ENCODE measurements around the gene CCDC175.

Gene CCDC175

GRCh38 chr14:59534361-59534987, 42.1 kb downstream of the CCDC175 start:
- TF ChIP-seq REST (IDR thresholded peaks at IDR 0.05; ENCODE audit: insufficient read depth in 1 of 2, low read depth in 2 of 2, low read length in 2 of 2), result no peak
- no peak for TF ChIP-seq FOXP2 (optimal IDR thresholded peaks at IDR 0.05; ENCODE audit: borderline replicate concordance, extremely low read depth, extremely low read length, insufficient read depth)
- TF ChIP-seq POLR2AphosphoS5 (IDR thresholded peaks at IDR 0.05; ENCODE audit: low read depth, low read length), result no peak
- no peak for TF ChIP-seq SIN3A (IDR thresholded peaks at IDR 0.05; ENCODE audit: borderline replicate concordance, insufficient read depth, low read length)
- TF ChIP-seq TAF1 (IDR thresholded peaks at IDR 0.05; ENCODE audit: borderline replicate concordance, insufficient read depth, low read length), result no peak

- TF ChIP-seq TAF1 (IDR thresholded peaks at IDR 0.05; ENCODE audit: borderline replicate concordance, insufficient read depth, low read length), result no peak
- no peak for TF ChIP-seq REST (IDR thresholded peaks at IDR 0.05; ENCODE audit: insufficient read depth in 1 of 2, low read depth in 2 of 2, low read length in 2 of 2)
Measured at GRCh38 chr14:59532419-59532818, 44.2 kb downstream of the CCDC175 start.

- no peak for TF ChIP-seq SIN3A (IDR thresholded peaks at IDR 0.05; ENCODE audit: borderline replicate concordance, insufficient read depth, low read length)
- TF ChIP-seq REST (IDR thresholded peaks at IDR 0.05; ENCODE audit: insufficient read depth in 1 of 2, low read depth in 2 of 2, low read length in 2 of 2), result no peak
- no peak for TF ChIP-seq TAF1 (IDR thresholded peaks at IDR 0.05; ENCODE audit: borderline replicate concordance, insufficient read depth, low read length)
Measured at GRCh38 chr14:59530349-59530748, 46.3 kb downstream of the CCDC175 start.

GRCh38 chr14:59529189-59529588, 47.4 kb downstream of the CCDC175 start:
- TF ChIP-seq SIN3A (IDR thresholded peaks at IDR 0.05; ENCODE audit: borderline replicate concordance, insufficient read depth, low read length) (no peak), FOXP2 (optimal IDR thresholded peaks at IDR 0.05; ENCODE audit: borderline replicate concordance, extremely low read depth, extremely low read length, insufficient read depth) (no peak), POLR2AphosphoS5 (IDR thresholded peaks at IDR 0.05; ENCODE audit: low read depth, low read length) (no peak), REST (IDR thresholded peaks at IDR 0.05; ENCODE audit: insufficient read depth in 1 of 2, low read depth in 2 of 2, low read length in 2 of 2) (no peak), TAF1 (IDR thresholded peaks at IDR 0.05; ENCODE audit: borderline replicate concordance, insufficient read depth, low read length) (no peak)

GRCh38 chr14:59520224-59520623, 56.4 kb downstream of the CCDC175 start:
- no peak for TF ChIP-seq POLR2AphosphoS5 (IDR thresholded peaks at IDR 0.05; ENCODE audit: low read depth, low read length)
- TF ChIP-seq REST (IDR thresholded peaks at IDR 0.05; ENCODE audit: insufficient read depth in 1 of 2, low read depth in 2 of 2, low read length in 2 of 2), result no peak
- no peak for TF ChIP-seq SIN3A (IDR thresholded peaks at IDR 0.05; ENCODE audit: borderline replicate concordance, insufficient read depth, low read length)
- no peak for TF ChIP-seq TAF1 (IDR thresholded peaks at IDR 0.05; ENCODE audit: borderline replicate concordance, insufficient read depth, low read length)
- TF ChIP-seq FOXP2 (optimal IDR thresholded peaks at IDR 0.05; ENCODE audit: borderline replicate concordance, extremely low read depth, extremely low read length, insufficient read depth), result no peak
